Cortex of kidney (tissue), 1 donor: Measurements from ENCODE around the gene FAM83F.

Experiments used
- DNase-seq: peaks from one replicate; lab custom pipeline; 2025; lab: John Stamatoyannopoulos, UW

The FAM83F gene

GRCh38 chr22:40065981-40066380 is 71.2 kb downstream of the FAM83F start:
- no peak for DNase-seq

DNA sequence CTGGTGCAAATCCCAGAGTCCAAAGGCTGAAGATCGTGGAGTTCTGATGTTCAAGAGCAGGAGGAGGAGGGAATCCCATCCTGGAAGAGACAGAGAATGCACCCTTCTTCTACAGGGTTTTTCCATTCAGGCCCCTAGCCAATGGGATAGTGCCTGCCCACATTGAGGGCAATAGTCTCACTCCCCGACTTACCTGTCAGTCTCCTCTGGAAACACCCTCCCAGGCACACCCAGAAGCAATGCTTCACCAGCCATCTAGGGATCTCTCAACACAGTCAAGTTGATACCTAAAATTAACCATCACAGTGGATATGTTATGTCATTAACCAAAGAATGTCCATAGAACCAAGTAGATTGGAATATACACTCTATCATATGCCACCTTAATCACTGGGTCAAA is 72.9 kb downstream of the FAM83F start:
- no peak for DNase-seq

DNA sequence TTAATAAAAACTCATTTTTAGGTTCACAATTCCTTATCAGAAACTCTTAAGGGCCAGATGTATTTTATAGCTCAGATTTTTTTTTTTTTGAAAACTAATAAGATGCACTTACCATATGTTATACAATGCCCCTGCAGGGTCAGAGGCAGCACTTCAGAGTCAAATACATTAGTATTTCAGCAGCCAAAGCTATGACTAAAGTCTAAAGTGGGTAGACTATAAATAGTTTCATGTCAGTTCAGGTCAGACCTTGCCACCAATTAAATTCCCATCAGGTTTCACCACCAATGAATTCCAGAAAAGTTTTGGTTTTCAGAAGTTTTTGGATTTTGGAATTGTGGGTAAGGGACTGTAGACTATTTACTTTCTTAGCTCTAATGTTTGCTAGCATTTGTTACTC is 75.9 kb downstream of the FAM83F start:
- no peak for DNase-seq

DNA sequence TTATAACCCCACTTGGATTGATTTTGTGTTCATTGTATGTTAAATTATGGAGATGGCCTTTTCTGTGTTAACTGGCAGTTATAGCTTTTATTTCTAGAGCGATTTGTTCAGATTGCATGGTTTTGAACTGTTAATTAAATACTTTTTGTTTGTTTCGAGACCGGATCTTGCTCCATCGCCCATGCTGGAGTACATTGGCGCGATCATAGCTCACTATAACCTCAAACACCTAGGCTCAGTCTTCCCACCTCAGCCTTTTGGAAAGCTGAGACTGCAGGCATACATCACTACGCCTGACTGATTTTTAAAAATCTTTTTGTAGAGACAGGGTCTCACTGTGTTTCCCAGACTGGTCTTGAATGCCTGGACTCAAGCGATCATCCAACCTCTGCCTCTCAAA is 77.0 kb downstream of the FAM83F start:
- DNase-seq = no peak

DNA sequence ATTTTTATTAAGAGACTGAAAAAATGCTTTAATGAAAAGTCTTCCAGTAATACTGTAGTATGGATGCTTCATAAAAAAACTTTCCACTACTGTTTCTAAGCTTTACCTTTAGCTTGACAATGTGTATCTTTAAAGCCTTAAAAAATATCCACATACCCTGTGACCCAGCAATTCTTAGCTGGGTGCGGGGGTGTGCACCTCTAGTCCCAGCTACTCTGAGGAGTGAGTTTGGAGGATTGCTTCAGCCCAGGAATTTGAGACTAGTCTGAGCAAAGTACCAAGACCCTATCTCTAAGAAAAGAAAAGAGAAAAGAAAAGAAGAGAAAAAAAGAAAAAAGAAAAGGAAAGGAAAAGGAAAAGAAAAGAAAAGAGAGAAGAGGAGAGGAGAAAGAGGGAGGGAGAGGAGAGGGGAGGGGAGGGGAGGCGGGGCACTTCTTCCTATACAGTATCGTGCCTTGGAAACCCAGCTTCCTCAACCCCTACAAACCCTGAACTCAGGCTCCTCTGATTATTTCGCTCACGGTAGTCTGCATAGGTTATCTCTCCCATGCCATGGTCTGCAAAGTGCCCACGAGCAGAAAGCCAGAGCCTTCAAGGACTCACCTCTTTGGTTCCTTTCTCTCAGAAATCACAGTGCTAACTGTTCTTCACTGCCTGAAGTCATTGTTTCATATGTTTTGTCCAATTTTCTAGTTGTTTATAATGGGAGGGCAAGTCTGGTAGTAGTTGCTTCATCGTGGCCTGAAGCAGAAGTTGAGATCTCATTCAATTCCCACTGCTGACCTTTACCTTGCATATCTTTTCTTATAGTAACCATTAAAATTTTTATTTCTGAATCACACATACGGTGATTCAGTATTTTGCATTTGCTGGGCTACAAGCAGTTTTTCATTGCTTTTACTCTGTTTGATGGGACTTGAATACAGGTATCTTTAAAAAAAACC is 82.2 kb downstream of the FAM83F start:
- DNase-seq = no peak

DNA sequence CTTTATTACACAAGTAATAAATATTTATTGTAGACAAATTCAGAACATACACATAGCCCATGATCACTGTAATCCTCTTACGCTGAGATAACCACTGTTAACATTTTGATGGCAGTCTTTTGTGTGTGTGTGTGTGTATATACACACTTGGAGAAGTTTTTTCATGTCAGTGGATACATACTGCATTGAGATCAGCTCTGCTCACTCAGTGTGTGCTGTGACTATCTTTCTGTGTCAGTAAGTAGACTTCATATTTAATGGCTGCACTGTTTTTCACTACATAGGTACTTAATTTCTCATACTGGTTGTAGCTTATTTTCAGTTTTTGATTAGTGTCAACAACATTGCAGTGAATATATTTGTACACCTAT is 82.9 kb downstream of the FAM83F start:
- DNase-seq = no peak

GRCh38 chr22:40081662-40082061 is 86.9 kb downstream of the FAM83F start:
- no peak for DNase-seq

DNA sequence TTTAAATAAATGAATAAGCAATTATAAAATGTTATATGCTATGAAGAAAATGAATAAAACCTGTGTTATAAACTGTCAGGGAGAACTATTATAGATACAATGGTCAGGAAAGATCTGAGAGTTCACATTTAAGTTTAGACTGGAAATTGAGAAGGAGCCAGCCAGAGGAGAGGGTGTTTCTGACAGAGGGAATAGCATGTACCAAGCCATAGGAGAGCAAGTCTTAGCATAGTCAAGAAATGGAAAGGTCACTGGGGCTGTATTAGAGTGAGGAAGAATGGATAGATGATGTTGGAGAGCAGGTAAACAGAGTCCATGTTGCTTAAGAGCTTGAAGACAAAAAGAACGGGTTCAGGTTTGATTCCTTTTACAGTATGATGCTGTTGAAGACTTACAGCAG is 87.4 kb downstream of the FAM83F start:
- DNase-seq = no peak

- no peak for DNase-seq
Observed at GRCh38 chr22:40083794-40084193, 89.0 kb downstream of the FAM83F start.

DNA sequence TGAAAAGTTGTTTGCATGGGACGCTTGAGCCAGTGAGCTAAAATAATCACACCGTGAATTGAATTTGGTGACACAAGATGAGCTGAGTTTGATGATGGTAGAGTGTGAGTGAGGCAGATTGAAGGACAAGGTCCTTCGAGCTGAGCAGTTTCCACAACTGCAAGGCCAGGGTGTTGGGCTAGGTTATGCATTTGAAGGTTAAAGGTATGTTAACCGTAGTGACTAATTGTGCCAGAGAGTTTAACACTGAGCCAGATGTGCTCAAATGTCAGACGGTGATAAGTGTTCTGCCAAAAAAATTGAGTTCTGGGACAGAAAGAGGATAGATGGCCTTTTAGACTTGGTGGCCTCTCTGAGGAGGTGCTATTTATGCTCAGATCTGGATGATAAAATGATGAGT is 89.5 kb downstream of the FAM83F start:
- DNase-seq = no peak

GRCh38 chr22:40088818-40089217 is 94.1 kb downstream of the FAM83F start:
- no peak for DNase-seq
